ENCODE data around the gene CSTF2T.

The CSTF2T gene

DNA sequence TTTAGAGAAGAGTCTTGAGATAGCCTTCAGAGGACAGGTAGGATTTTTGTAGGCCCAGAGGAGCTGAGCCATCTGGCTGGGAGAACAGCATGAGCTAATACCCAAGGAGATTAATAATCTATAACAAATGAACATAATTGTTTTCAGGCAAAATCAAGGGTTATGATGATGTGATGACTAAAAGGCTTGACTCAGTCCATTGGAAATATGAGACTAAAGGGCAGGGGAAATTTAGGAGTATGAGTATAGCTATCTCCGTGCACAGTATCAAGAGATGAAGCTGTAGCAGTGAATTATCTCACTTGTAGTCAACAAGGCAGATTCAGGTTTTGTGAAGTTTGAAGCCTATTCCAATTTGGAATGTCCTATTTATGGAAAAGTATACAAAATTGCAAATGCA is 40.1 kb downstream of the CSTF2T start:
- FAIRE-seq (no peak), DNase-seq (ENCODE audit: insufficient read length, low spot score) (no peak)
- TF ChIP-seq PAX5 (IDR thresholded peaks at IDR 0.05; ENCODE audit: insufficient read depth, low read length, severe bottlenecking) = no peak
- TF ChIP-seq POLR2AphosphoS5 (IDR thresholded peaks at IDR 0.05; ENCODE audit: low read depth, low read length) = no peak
- TF ChIP-seq POU2F2 (IDR thresholded peaks at IDR 0.05; ENCODE audit: low read depth, low read length) = no peak
- TF ChIP-seq SPI1 (IDR thresholded peaks at IDR 0.05; ENCODE audit: low read depth, low read length) = no peak
- no peak for TF ChIP-seq TAF1 (IDR thresholded peaks at IDR 0.05; ENCODE audit: low read depth, low read length)

DNA sequence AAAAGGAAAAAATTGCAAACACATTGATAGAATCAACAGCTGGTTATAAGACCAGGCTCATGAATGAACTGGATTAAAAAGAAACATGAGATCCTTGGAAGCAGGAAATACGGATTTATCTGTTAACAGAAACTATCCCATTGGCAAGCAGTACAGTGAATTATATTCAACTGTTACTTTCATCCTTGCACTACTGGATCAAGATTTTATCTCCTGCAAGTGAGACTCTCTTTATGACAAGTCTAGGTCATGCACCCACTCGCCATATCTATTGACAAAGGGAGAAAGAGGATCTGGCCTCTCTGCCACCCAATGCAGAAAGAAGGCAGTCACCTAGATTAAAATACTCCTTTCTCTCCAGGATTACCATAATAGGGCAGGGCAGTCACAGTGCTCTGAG is 41.4 kb downstream of the CSTF2T start:
- FAIRE-seq = no peak
- DNase-seq (ENCODE audit: insufficient read length, low spot score) = no peak
- TF ChIP-seq TAF1 (IDR thresholded peaks at IDR 0.05; ENCODE audit: low read depth, low read length) (no peak), POU2F2 (IDR thresholded peaks at IDR 0.05; ENCODE audit: low read depth, low read length) (no peak), PAX5 (IDR thresholded peaks at IDR 0.05; ENCODE audit: insufficient read depth, low read length, severe bottlenecking) (no peak), SPI1 (IDR thresholded peaks at IDR 0.05; ENCODE audit: low read depth, low read length) (no peak), POLR2A (IDR thresholded peaks at IDR 0.05; ENCODE audit: low read depth, low read length) (no peak), POLR2AphosphoS5 (IDR thresholded peaks at IDR 0.05; ENCODE audit: low read depth, low read length) (no peak)

DNA sequence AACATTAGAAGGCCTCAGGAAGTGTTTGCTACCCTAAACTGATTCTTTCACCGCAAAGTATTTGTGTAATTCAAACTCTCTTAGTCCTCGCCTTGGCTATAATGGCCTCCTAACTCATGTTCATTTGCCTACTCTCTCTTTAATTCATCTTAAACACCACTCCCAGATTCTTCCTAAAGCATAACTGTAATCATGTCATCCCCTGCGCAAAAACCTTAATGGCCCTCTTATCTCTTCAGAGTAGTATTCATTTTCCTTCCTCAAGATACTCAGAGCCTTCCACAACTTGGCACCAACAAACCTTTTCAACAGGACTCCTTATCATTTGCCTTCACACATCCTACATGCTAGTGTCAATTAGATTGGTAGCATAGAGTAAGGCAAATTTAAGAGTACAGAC is 42.9 kb downstream of the CSTF2T start:
- DNase-seq (ENCODE audit: insufficient read length, low spot score) (no peak), FAIRE-seq (no peak)
- no peak for TF ChIP-seq POU2F2 (IDR thresholded peaks at IDR 0.05; ENCODE audit: low read depth, low read length)
- no peak for TF ChIP-seq TAF1 (IDR thresholded peaks at IDR 0.05; ENCODE audit: low read depth, low read length)
- no peak for TF ChIP-seq POLR2A (IDR thresholded peaks at IDR 0.05; ENCODE audit: low read depth, low read length)
- TF ChIP-seq POLR2AphosphoS5 (IDR thresholded peaks at IDR 0.05; ENCODE audit: low read depth, low read length) = no peak
- no peak for TF ChIP-seq SPI1 (IDR thresholded peaks at IDR 0.05; ENCODE audit: low read depth, low read length)
- TF ChIP-seq PAX5 (IDR thresholded peaks at IDR 0.05; ENCODE audit: insufficient read depth, low read length, severe bottlenecking) = no peak

DNA sequence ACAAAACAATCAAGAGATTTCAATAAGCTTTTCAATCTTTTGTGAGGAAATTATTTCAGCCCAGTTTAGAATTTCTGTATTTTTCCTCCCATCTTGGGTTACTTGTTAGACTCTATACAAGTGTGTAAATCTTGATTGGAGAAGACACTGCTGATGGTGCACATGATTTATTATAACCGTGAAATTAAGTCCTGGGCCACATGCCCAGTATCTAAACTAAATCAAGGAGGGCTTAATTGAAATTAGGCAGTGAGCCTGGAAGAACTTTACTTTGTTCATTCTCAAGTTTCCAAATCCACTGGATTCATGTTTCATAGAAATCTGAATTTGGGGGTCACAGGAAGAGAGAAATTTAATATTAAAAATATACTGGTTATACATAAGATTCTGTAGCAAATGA is 44.5 kb downstream of the CSTF2T start:
- FAIRE-seq (no peak), DNase-seq (ENCODE audit: insufficient read length, low spot score) (no peak)
- TF ChIP-seq POU2F2 (IDR thresholded peaks at IDR 0.05; ENCODE audit: low read depth, low read length) (no peak), POLR2A (IDR thresholded peaks at IDR 0.05; ENCODE audit: low read depth, low read length) (no peak), PAX5 (IDR thresholded peaks at IDR 0.05; ENCODE audit: insufficient read depth, low read length, severe bottlenecking) (no peak), TAF1 (IDR thresholded peaks at IDR 0.05; ENCODE audit: low read depth, low read length) (no peak), POLR2AphosphoS5 (IDR thresholded peaks at IDR 0.05; ENCODE audit: low read depth, low read length) (no peak), SPI1 (IDR thresholded peaks at IDR 0.05; ENCODE audit: low read depth, low read length) (no peak)

DNA sequence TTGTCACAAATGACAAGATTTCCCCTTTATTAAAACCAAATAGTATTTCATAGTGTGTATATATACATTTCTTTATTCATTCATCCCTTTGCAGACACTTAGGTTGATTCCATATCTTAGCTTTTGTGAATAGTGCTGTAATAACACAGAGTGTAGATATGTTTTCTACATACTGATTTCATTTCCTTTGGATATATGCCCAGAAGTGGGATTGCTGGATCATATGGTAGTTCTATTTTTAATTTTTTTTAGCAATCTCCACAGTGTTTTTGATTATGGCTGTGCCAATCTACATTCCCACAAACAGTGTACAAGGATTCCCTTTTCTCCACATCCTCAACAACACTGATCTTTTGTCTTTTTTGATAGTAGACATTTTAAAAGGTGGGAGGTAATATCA is 46.4 kb downstream of the CSTF2T start:
- FAIRE-seq (no peak), DNase-seq (ENCODE audit: insufficient read length, low spot score) (no peak)
- TF ChIP-seq TAF1 (IDR thresholded peaks at IDR 0.05; ENCODE audit: low read depth, low read length) = no peak
- TF ChIP-seq POU2F2 (IDR thresholded peaks at IDR 0.05; ENCODE audit: low read depth, low read length) = no peak

DNA sequence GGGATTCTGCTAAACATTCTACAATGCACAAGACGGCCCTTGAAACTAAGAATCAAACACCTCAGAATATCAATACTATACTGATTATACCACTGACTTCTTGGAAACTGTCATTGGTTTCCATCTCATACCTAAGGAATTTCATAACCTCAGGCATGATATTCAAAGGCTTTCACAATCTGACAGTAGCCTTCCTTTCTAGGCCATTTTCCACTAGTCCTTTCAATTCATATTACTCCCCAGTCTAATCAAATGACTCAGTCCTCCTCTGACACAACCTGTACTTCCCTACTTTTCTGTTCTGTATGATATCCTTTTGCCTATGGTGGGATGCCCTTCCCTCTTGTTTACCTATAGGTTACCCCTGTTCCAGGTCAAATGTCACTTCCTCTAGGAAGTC is 48.3 kb downstream of the CSTF2T start:
- FAIRE-seq (no peak), DNase-seq (ENCODE audit: insufficient read length, low spot score) (no peak)
- TF ChIP-seq POU2F2 (IDR thresholded peaks at IDR 0.05; ENCODE audit: low read depth, low read length) (no peak), POLR2A (IDR thresholded peaks at IDR 0.05; ENCODE audit: low read depth, low read length) (no peak), POLR2AphosphoS5 (IDR thresholded peaks at IDR 0.05; ENCODE audit: low read depth, low read length) (no peak), SPI1 (IDR thresholded peaks at IDR 0.05; ENCODE audit: low read depth, low read length) (no peak), PAX5 (IDR thresholded peaks at IDR 0.05; ENCODE audit: insufficient read depth, low read length, severe bottlenecking) (no peak)

DNA sequence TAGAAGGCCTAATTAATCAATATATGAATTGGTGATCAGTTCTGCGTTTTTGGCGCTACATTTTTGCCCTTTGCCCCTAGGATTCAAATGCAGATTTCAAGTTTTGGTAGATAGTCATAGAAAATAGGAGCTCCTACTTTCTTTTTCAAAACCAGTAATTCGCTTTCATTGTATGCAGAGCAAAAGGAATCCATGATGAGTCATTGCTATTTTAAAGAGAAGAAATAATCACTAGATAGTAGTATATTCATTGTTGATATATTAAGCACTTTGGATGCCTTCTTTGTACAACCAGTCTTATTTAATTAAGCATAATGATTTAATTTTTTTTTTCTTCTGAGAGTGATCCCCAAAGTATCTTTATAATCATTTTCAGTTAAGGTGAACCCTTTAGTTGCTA is 50.3 kb downstream of the CSTF2T start:
- DNase-seq (ENCODE audit: insufficient read length, low spot score) (no peak), FAIRE-seq (no peak)
- no peak for TF ChIP-seq PAX5 (IDR thresholded peaks at IDR 0.05; ENCODE audit: insufficient read depth, low read length, severe bottlenecking)
- no peak for TF ChIP-seq POU2F2 (IDR thresholded peaks at IDR 0.05; ENCODE audit: low read depth, low read length)
- no peak for TF ChIP-seq SPI1 (IDR thresholded peaks at IDR 0.05; ENCODE audit: low read depth, low read length)
- TF ChIP-seq TAF1 (IDR thresholded peaks at IDR 0.05; ENCODE audit: low read depth, low read length) = no peak
- TF ChIP-seq POLR2AphosphoS5 (IDR thresholded peaks at IDR 0.05; ENCODE audit: low read depth, low read length) = no peak
- TF ChIP-seq POLR2A (IDR thresholded peaks at IDR 0.05; ENCODE audit: low read depth, low read length) = no peak

Measured in GM12891 (cell line).